NCI-H2227 (cell line): ENCODE results near the gene INAVA.
"Not testable (repeated sequence)": the region's sequence is repeated elsewhere in the genome, so short reads cannot be mapped to it uniquely, and the experiment has no call there.

ENCODE experiments used
- DNase-seq: peaks from one replicate; lab custom pipeline; 2025; ENCODE audit not compliant: unreplicated experiment; lab: John Stamatoyannopoulos, UW

The INAVA gene

DNA sequence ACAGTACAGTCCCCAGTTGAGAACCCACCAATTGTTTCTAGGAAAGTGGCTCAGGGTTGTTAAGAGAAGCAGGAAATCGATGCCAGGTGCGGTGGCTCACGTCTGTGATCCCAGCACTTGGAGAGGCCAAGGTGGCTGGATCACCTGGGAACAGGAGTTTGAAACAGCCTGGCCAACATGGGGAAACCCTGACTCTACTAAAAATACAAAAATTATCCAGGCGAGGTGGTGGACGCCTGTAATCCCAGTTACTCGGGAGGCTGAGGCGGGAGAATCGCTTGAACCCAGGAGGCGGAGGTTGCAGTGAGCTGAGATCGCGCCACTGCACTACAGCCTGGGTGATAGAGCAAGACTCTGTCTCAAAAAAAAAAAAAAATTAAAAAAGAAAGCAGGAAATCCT lies 67.5 kb downstream of the INAVA start:
- DNase-seq, result not testable (repeated sequence)

DNA sequence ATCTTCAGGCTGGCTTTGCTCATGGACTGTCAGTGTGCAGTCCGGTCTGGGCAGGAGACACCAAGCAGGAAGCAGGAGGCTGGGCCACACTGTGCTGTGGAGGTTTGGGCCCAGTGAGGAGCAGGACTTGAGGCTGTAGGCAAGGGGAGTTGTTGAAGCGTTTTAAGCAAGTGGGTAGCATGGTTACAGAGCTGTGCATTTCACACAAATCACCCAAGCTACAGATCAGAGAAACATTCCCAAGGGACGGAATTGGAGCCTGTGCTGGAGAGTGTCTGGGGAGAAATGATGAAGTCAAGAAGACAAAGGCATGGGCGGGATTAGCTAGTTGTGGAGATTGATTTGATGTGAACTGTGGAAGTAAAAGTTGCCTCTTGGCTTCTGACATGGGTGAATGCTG lies 67.9 kb downstream of the INAVA start:
- DNase-seq, result no peak

DNA sequence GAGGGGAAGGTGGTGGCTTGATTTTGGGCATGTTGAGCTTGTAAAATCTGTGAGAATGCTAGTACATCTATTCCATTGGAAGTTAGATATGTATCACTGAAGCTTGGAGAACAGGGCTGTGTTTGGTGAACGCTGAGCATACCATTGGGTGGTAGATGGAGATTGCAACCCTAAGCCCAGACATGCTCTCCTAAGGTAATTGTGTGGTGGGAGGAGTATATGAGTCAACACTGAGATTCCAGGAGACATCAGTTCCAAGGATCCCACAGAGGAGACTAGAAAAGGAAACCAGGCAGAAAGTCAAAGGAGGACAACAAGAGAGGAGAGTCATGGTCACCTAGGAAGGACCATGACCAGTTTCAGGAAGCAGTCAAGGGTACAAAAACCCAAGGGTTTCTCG lies 68.4 kb downstream of the INAVA start:
- DNase-seq, result no peak

DNA sequence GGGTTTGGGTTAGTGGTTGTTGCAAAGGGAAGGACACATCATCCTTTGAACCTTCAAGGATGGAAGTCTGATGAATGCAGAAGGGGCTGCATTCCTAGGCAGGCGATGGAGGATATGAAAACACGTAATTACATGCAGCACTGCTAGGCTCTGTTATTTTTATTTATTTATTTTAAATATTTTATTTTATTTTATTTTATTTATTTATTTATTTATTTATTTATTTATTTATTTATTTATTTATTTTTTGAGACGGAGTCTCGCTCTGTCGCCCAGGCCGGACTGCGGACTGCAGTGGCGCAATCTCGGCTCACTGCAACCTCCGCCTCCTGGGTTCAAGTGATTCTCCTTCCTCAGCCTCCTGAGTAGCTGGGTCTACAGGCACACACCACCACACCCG lies 69.2 kb downstream of the INAVA start:
- not testable (repeated sequence) for DNase-seq
